HepG2 (cell line): ENCODE data around the gene SPTA1.

Experiments
- ERF ChIP-seq: IDR thresholded peaks from 2 replicates; pipeline ENCODE4 v1.6.1; 2018; ENCODE audit warnings: missing biosample characterization, missing genetic modification reagents
- GABPA ChIP-seq, 2 experiments: IDR thresholded peaks; 2 replicates each; pipeline ENCODE4 v1.6.1; 2011 to 2016; ENCODE audit warnings: low read depth in 2 of 2, low read length in 1 of 2, missing biosample characterization in 1 of 2, missing genetic modification characterization in 1 of 2
- IRF2 ChIP-seq: IDR thresholded peaks from 2 replicates; pipeline ENCODE4 v1.6.1; 2018; ENCODE audit warnings: missing genetic modification reagents, missing compliant biosample characterization
- MTF2 ChIP-seq: sonication (generic); formaldehyde crosslinking; IDR thresholded peaks from 2 replicates; pipeline ENCODE4 v1.5.0; 2020; ENCODE audit warnings: missing genetic modification reagents, borderline replicate concordance
- MXI1 ChIP-seq: IDR thresholded peaks from 3 replicates; pipeline ENCODE4 v1.6.1; 2012; ENCODE audit warnings: low read depth, low read length, inconsistent platforms, borderline replicate concordance
- POLR2AphosphoS5 ChIP-seq: IDR thresholded peaks from 2 replicates; pipeline ENCODE4 v1.6.1; 2012; ENCODE audit warnings: low read depth, low read length
- SNRNP70 ChIP-seq: fragments of 200-400 bp; formaldehyde crosslinking; IDR thresholded peaks from 2 replicates; pipeline ENCODE4 v1.6.1; 2017; ENCODE audit warnings: mild to moderate bottlenecking, low read depth, low read length, moderate library complexity
- SUZ12 ChIP-seq: fragments of 150-350 bp; IDR thresholded peaks from 2 replicates; pipeline ENCODE4 v1.6.1; 2014; ENCODE audit warnings: low read depth, low read length
- YY1 ChIP-seq: IDR thresholded peaks from 2 replicates; pipeline ENCODE4 v1.6.1; 2011; ENCODE audit warnings: low read length, low read depth, moderate library complexity, mild to moderate bottlenecking; ENCODE audit not compliant: insufficient read depth, insufficient replicate concordance
- ZFP36L2 ChIP-seq: sonication (generic); formaldehyde crosslinking; IDR thresholded peaks from 2 replicates; pipeline ENCODE4 v1.4.0; 2020; ENCODE audit warnings: missing genetic modification reagents
- ZNF10 ChIP-seq: sonication (generic); formaldehyde crosslinking; IDR thresholded peaks from 2 replicates; pipeline ENCODE4 v1.4.0; 2020; ENCODE audit warnings: mild to moderate bottlenecking, low read depth, missing genetic modification reagents, borderline replicate concordance
- TF ChIP-seq, protein P1 (sequence below): sonication (generic); formaldehyde crosslinking; IDR thresholded peaks from 2 replicates; pipeline ENCODE4 v1.5.0; 2020; ENCODE audit warnings: mild to moderate bottlenecking, missing genetic modification reagents, moderate library complexity
- TF ChIP-seq, protein P2 (sequence below): sonication (generic); formaldehyde crosslinking; IDR thresholded peaks from 2 replicates; pipeline ENCODE4 v1.4.0; 2020; ENCODE audit warnings: low read depth, mild to moderate bottlenecking, missing genetic modification reagents
- TF ChIP-seq, protein P3 (sequence below): sonication (generic); formaldehyde crosslinking; IDR thresholded peaks from 2 replicates; pipeline ENCODE4 v1.4.0; 2020; ENCODE audit warnings: mild to moderate bottlenecking, missing genetic modification reagents, borderline replicate concordance

DNA sequence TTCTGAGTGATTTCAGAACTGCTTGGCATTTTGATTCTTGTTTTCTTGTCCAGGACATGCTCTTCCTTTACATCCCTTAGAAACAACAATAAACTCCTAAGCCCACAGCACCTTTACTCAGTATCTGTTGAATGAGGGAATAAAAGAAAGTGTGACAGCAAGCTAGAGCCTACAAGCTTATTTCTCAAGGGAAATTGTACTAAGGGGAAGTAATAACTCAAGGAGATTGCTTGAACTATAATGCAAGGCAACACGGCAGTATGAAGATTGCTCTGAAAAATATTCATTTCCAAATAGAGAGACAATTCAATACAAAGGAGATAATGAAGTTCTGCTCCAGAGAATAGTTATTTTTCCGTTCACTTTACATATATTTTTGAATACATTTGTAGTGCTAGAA lies 122.7 kb downstream of the SPTA1 start:
- TF ChIP-seq, protein P1, sequence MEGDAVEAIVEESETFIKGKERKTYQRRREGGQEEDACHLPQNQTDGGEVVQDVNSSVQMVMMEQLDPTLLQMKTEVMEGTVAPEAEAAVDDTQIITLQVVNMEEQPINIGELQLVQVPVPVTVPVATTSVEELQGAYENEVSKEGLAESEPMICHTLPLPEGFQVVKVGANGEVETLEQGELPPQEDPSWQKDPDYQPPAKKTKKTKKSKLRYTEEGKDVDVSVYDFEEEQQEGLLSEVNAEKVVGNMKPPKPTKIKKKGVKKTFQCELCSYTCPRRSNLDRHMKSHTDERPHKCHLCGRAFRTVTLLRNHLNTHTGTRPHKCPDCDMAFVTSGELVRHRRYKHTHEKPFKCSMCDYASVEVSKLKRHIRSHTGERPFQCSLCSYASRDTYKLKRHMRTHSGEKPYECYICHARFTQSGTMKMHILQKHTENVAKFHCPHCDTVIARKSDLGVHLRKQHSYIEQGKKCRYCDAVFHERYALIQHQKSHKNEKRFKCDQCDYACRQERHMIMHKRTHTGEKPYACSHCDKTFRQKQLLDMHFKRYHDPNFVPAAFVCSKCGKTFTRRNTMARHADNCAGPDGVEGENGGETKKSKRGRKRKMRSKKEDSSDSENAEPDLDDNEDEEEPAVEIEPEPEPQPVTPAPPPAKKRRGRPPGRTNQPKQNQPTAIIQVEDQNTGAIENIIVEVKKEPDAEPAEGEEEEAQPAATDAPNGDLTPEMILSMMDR (CRISPR knock-in tag): no peak
- TF ChIP-seq ERF (CRISPR knock-in tag) (no peak), YY1 (no peak), ZNF10 (CRISPR knock-in tag) (no peak), POLR2AphosphoS5 (no peak), MXI1 (no peak), GABPA (IDR thresholded peaks at IDR 0.05; ENCODE audit: low read depth, low read length) (no peak), GABPA (CRISPR knock-in tag; IDR thresholded peaks at IDR 0.05; ENCODE audit: low read depth) (no peak), SNRNP70 (no peak), SUZ12 (no peak), IRF2 (CRISPR knock-in tag) (no peak), MTF2 (CRISPR knock-in tag) (no peak), ZFP36L2 (CRISPR knock-in tag) (no peak)
- TF ChIP-seq, protein P2, sequence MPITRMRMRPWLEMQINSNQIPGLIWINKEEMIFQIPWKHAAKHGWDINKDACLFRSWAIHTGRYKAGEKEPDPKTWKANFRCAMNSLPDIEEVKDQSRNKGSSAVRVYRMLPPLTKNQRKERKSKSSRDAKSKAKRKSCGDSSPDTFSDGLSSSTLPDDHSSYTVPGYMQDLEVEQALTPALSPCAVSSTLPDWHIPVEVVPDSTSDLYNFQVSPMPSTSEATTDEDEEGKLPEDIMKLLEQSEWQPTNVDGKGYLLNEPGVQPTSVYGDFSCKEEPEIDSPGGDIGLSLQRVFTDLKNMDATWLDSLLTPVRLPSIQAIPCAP (CRISPR knock-in tag): no peak
- TF ChIP-seq, protein P3, sequence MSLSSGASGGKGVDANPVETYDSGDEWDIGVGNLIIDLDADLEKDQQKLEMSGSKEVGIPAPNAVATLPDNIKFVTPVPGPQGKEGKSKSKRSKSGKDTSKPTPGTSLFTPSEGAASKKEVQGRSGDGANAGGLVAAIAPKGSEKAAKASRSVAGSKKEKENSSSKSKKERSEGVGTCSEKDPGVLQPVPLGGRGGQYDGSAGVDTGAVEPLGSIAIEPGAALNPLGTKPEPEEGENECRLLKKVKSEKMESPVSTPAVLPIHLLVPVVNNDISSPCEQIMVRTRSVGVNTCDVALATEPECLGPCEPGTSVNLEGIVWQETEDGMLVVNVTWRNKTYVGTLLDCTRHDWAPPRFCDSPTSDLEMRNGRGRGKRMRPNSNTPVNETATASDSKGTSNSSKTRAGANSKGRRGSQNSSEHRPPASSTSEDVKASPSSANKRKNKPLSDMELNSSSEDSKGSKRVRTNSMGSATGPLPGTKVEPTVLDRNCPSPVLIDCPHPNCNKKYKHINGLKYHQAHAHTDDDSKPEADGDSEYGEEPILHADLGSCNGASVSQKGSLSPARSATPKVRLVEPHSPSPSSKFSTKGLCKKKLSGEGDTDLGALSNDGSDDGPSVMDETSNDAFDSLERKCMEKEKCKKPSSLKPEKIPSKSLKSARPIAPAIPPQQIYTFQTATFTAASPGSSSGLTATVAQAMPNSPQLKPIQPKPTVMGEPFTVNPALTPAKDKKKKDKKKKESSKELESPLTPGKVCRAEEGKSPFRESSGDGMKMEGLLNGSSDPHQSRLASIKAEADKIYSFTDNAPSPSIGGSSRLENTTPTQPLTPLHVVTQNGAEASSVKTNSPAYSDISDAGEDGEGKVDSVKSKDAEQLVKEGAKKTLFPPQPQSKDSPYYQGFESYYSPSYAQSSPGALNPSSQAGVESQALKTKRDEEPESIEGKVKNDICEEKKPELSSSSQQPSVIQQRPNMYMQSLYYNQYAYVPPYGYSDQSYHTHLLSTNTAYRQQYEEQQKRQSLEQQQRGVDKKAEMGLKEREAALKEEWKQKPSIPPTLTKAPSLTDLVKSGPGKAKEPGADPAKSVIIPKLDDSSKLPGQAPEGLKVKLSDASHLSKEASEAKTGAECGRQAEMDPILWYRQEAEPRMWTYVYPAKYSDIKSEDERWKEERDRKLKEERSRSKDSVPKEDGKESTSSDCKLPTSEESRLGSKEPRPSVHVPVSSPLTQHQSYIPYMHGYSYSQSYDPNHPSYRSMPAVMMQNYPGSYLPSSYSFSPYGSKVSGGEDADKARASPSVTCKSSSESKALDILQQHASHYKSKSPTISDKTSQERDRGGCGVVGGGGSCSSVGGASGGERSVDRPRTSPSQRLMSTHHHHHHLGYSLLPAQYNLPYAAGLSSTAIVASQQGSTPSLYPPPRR (CRISPR knock-in tag): no peak
